ENCODE measurements around the gene PSG7.

DNA sequence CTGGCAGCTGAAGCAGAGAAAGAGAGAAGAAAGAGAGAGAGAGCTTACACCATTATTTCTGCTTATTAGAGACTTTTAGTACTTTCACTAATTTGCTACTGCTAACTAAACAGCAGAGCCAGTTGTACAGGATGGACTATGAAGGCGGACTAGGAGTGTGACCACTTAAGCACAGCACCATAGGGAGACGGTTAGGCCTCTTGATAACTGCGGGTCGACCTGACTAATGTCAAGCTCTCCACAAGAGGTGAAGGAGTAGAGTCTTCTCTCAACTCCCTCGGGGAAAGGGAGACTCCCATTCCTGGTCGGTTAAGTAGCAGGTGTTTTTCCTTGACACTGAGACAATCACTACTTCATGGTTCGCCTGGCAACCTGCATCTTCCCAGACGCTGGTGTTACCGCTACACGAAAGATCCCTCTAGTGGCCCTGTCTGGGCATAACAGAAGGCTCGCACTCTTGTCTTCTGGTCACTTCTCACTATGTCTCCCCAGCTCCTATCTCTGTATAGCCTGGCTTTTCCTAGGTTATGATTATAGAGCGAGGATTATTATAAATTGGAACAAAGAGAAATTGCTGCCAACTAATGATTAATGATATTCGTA, 5.3 kb upstream of the PSG7 start:
- TF ChIP-seq, protein P1, sequence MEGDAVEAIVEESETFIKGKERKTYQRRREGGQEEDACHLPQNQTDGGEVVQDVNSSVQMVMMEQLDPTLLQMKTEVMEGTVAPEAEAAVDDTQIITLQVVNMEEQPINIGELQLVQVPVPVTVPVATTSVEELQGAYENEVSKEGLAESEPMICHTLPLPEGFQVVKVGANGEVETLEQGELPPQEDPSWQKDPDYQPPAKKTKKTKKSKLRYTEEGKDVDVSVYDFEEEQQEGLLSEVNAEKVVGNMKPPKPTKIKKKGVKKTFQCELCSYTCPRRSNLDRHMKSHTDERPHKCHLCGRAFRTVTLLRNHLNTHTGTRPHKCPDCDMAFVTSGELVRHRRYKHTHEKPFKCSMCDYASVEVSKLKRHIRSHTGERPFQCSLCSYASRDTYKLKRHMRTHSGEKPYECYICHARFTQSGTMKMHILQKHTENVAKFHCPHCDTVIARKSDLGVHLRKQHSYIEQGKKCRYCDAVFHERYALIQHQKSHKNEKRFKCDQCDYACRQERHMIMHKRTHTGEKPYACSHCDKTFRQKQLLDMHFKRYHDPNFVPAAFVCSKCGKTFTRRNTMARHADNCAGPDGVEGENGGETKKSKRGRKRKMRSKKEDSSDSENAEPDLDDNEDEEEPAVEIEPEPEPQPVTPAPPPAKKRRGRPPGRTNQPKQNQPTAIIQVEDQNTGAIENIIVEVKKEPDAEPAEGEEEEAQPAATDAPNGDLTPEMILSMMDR (IDR thresholded peaks at IDR 0.05) = peak in 1 of 6 experiments; percentile 15
- no peak for TF ChIP-seq POLR2AphosphoS5 (IDR thresholded peaks at IDR 0.05)
